GM18861 (cell line): Measurements from ENCODE around the gene HSPA1B.

Experiments used
- ATAC-seq: cut with Tn5 transposase; IDR thresholded peaks from one replicate; pipeline ENCODE4 v1.9.1; 2021; ENCODE audit not compliant: unreplicated experiment

HSPA1B gene

DNA sequence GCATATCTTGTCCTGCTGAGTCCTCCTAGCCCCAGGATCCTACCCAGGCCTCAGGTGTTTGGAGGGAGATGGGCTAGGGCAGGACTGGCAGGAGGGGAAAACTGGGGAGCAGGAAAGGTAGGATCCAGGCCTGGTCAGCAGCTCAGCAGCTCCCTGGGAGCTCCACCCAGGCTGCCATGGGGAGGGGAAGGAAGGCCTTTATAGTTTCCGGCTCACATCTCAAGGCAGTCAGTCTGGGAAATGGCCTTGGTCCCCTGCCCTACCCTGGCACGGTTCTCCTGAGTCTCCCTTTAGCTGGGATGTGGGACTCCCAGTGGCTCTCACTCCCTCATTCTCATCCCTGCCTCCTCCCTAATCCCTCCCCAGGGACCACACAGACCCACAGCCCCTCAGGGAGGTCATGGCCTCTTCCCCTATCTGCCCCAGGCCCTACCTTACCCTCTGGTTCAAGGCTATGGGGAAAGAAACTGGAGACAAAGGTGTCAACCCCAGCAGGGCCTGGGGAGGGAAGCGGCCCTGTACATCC is 49.6 kb downstream of the HSPA1B start:
- no peak for ATAC-seq

GRCh38 chr6:31877651-31878161 is 50.2 kb downstream of the HSPA1B start:
- ATAC-seq: no peak

DNA sequence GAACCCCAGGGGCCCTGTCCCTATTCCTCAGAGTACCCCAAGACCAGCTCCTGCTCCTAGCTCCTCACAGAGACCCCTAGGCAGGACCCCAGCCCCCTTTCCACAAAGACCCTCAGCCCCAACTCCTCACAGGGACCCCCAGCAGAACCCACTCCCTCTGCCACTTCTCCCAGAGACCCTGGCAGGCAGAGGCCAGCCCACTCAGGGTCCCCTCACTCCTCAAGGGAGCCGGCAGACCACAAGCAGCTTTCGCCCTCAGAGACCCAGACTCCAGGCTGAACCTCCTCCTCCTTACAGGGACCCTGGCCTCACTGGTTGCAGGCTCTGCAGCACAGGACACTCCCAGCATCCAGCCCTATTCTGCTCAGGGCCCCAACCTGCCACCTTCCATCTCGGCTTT is 50.7 kb downstream of the HSPA1B start:
- ATAC-seq: no peak

DNA sequence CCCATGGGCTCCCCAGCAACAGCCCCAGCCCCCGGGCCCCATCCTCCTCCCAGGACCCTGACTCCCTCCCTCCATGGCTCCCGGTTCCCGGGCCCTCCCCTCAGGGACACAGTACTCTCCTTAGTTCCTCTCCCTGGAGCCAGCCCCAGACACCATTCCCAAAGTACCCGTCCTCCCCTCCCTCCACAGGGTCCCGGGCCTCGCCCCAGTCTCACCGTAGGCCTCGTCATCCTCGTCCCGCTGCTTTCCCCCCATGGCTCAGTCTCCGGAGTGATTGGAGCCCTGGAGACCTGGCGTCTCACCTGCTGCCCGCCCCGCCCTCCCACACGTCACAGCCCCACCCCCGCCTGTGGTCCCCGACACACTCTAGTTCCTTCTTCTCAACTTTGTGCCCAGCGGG is 51.2 kb downstream of the HSPA1B start, which contains the start of gene SLC44A4:
TSS of gene SLC44A4 (minus strand) at position 272 of the 400 bp plus-strand sequence. CDS start at position 255, 17 bp downstream.
- ATAC-seq: no peak

GRCh38 chr6:31879143-31879542 is 51.6 kb downstream of the HSPA1B start:
- ATAC-seq: no peak
